ENCODE measurements around the gene ADAMTS19.

Gene ADAMTS19

DNA sequence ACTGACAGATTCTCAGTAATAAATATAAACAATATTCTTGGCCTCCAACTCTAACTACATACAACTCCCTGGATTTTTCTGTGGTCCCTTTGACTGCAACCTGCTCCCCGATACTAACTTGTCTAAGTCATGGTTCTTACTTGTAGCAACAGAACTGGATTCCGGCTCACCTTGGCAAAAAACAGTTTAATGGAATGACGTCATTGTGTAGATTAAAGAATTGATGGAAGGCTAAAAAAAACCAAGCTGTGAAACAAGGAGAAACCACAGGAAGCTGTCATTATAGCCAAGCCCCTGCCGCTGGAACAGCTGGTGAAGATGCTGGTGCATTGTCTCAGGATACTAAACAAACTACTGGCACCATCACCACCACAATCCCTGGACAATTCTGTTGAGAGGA, 11.4 kb upstream of the ADAMTS19 start:
- H3K9me3 Mint-ChIP-seq: peaks cover 7 to 9% of the 10 kb centered on the region in 2 donors
- no peak for DNase-seq
- H3K4me3 Mint-ChIP-seq: no peak overlapping the region
- H3K36me3 Mint-ChIP-seq (ENCODE audit: insufficient read depth): no peaks in the 10 kb centered on the region
- H3K4me1 Mint-ChIP-seq (ENCODE audit: low read depth in 2 of 2): no peaks in the 10 kb centered on the region
- no peaks in the 10 kb centered on the region for H3K27me3 Mint-ChIP-seq
- ATAC-seq (replicated peaks): no peak
- no peak overlapping the region for H3K27ac Mint-ChIP-seq

- Mint-ChIP-seq H3K4me1 (ENCODE audit: low read depth in 2 of 2) (no peaks in the 10 kb centered on the region), H3K36me3 (ENCODE audit: insufficient read depth) (no peaks in the 10 kb centered on the region), H3K27ac (no peak overlapping the region), H3K9me3 (peaks cover 6 to 7% of the 10 kb centered on the region in 2 donors), H3K27me3 (peaks cover 10 to 12% of the 10 kb centered on the region in 2 donors), H3K4me3 (no peak overlapping the region)
- no peak for ATAC-seq (replicated peaks)
- DNase-seq: no peak
These were observed 5.6 kb upstream of the ADAMTS19 start for GRCh38 chr5:129454461-129454860.

- DNase-seq (no peak), ATAC-seq (replicated peaks) (no peak)
- H3K4me3 Mint-ChIP-seq: no peak overlapping the region
- peaks cover 2 to 4% of the 10 kb centered on the region in 2 donors for H3K4me1 Mint-ChIP-seq (ENCODE audit: low read depth in 2 of 2)
- no peaks in the 10 kb centered on the region for H3K36me3 Mint-ChIP-seq (ENCODE audit: insufficient read depth)
- peaks cover 23 to 45% of the 10 kb centered on the region in 2 donors for H3K27me3 Mint-ChIP-seq
- H3K27ac Mint-ChIP-seq: no peak overlapping the region
- H3K9me3 Mint-ChIP-seq: peaks cover 0 to 8% of the 10 kb centered on the region in 2 donors
These were observed 685 bp upstream of the ADAMTS19 start for GRCh38 chr5:129459450-129459776.

DNA sequence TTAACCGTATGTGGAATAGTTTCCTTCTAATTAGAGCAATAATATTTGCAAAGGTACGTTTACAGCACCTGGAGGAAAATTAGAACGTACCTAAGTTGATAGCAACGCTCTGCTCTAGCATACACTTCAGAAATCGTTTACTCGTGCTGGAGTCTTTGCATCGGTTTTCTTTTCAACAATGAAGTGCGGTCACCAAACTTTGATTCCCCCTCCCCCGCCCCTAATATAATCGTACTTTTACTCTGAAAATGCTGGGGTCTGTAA, 506 bp downstream of the ADAMTS19 start:
- ATAC-seq (replicated peaks) (no peak), DNase-seq (no peak)
- no peak overlapping the region for H3K27ac Mint-ChIP-seq
- H3K36me3 Mint-ChIP-seq (ENCODE audit: insufficient read depth): no peaks in the 10 kb centered on the region
- H3K9me3 Mint-ChIP-seq: peaks cover 0 to 8% of the 10 kb centered on the region in 2 donors
- peaks cover 23 to 45% of the 10 kb centered on the region in 2 donors for H3K27me3 Mint-ChIP-seq
- peaks cover 2 to 4% of the 10 kb centered on the region in 2 donors for H3K4me1 Mint-ChIP-seq (ENCODE audit: low read depth in 2 of 2)
- H3K4me3 Mint-ChIP-seq: no peak overlapping the region

DNA sequence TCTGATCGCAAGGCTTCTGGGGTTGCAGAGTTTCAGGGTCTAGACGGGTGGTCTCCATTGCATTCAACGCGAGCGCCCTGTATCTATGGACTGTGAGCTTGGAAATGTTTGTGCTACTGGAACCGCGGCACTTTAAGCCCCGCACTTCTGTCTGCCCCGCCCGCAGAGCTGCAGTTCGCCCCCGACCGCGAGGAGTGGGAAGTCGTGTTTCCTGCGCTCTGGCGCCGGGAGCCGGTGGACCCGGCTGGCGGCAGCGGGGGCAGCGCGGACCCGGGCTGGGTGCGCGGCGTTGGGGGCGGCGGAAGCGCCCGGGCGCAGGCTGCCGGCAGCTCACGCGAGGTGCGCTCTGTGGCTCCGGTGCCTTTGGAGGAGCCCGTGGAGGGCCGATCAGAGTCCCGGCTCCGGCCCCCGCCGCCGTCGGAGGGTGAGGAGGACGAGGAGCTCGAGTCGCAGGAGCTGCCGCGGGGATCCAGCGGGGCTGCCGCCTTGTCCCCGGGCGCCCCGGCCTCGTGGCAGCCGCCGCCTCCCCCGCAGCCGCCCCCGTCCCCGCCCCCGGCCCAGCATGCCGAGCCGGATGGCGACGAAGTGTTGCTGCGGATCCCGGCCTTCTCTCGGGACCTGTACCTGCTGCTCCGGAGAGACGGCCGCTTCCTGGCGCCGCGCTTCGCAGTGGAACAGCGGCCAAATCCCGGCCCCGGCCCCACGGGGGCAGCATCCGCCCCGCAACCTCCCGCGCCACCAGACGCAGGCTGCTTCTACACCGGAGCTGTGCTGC, 1.0 kb downstream of the ADAMTS19 start:
- Mint-ChIP-seq H3K27me3 (peaks cover 23 to 45% of the 10 kb centered on the region in 2 donors), H3K36me3 (ENCODE audit: insufficient read depth) (no peaks in the 10 kb centered on the region), H3K4me3 (no peak overlapping the region), H3K27ac (no peak overlapping the region), H3K4me1 (ENCODE audit: low read depth in 2 of 2) (peaks cover 2 to 4% of the 10 kb centered on the region in 2 donors), H3K9me3 (peaks cover 0 to 8% of the 10 kb centered on the region in 2 donors)
- DNase-seq (no peak), ATAC-seq (replicated peaks) (no peak)

DNA sequence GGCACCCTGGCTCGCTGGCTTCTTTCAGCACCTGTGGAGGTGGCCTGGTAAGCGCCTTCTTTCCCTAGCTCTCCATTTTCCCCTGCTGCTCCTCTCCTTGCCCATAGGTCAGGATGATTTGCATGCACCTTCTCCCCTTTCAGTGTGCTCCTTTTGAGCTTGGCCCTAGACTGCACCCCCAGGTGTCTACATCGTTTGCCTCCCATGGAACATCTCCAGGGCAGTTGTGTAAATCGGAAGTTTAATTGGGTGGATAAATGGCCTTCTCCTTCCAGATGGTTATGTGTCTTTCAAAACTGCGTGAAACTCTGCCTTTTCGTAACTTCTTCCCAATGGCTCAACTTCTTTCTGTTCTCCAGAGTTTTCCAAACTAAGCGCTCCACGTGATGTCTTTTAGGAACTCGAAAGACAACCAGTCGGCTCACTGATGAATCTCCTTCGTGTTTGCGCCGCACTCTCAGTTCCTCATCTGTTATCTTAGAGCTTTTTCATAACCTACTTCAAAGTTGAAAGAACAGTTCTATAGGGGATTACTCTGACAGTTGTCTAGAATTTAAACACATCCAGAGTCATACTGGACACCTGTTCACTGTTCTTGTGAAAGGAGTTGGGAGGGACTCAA, 1.7 kb downstream of the ADAMTS19 start:
- no peak for ATAC-seq (replicated peaks)
- H3K27me3 Mint-ChIP-seq: peaks cover 23 to 45% of the 10 kb centered on the region in 2 donors
- peaks cover 0 to 8% of the 10 kb centered on the region in 2 donors for H3K9me3 Mint-ChIP-seq
- H3K4me3 Mint-ChIP-seq: peak overlapping the region in 1 of 2 donors; percentile 1
- H3K27ac Mint-ChIP-seq: no peak overlapping the region
- no peak for DNase-seq
- H3K4me1 Mint-ChIP-seq (ENCODE audit: low read depth in 2 of 2): peaks cover 2 to 4% of the 10 kb centered on the region in 2 donors
- H3K36me3 Mint-ChIP-seq (ENCODE audit: insufficient read depth): no peaks in the 10 kb centered on the region

DNA sequence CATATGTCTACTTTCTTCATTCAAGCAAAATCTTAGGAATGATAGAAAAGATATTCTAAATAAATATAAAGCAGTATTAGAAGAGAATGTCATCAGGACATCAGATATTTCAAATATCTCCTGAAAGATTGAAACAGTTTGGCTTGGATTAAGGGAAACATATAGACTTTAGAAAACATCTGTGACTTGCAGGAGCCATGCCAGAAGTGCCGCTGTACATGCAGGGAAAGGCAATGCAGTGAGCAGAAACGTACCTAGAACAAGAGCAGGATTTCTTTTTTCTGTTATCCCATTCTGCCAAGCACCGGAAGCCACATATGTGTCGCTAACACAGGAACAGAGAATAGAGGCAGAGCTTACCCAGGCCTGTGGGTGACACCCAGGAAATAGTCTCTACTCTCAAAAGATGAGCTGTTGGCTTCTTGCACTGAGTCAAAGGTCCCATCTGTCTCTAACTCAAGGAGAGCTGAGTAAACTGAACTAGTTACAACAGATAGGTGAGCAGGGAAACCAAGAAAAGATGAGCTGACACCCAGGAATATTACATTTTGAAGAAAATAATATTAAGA, 5.8 kb downstream of the ADAMTS19 start:
- no peak overlapping the region for H3K27ac Mint-ChIP-seq
- H3K9me3 Mint-ChIP-seq: peaks cover 0 to 8% of the 10 kb centered on the region in 2 donors
- no peak for DNase-seq
- peaks cover 2 to 4% of the 10 kb centered on the region in 2 donors for H3K4me1 Mint-ChIP-seq (ENCODE audit: low read depth in 2 of 2)
- H3K27me3 Mint-ChIP-seq: peaks cover 11 to 19% of the 10 kb centered on the region in 2 donors
- no peak overlapping the region for H3K4me3 Mint-ChIP-seq
- H3K36me3 Mint-ChIP-seq (ENCODE audit: insufficient read depth): no peaks in the 10 kb centered on the region
- ATAC-seq (replicated peaks): no peak

DNA sequence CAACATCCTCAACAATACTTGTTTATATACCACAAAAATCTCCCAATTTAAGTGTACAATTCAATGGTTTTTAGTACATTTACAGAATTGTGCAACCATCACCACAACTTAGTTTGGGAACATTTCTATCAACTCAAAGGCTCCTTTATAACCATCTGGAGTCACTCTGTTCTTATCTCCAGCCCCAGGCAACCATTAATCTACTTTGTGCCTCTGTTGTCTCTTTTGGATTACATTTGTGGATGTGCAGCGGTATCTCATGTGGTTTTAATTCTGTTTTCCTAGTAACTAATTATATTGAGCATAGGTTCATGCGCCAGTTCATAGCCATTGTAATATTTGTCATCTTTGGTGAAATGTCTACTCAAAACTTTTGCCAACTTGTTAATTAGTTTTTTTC, 14.4 kb downstream of the ADAMTS19 start:
- Mint-ChIP-seq H3K27me3 (no peaks in the 10 kb centered on the region), H3K4me1 (ENCODE audit: low read depth in 2 of 2) (no peaks in the 10 kb centered on the region), H3K36me3 (ENCODE audit: insufficient read depth) (no peaks in the 10 kb centered on the region), H3K27ac (no peak overlapping the region), H3K9me3 (no peaks in the 10 kb centered on the region), H3K4me3 (no peak overlapping the region)
- DNase-seq (no peak), ATAC-seq (replicated peaks) (no peak)

DNA sequence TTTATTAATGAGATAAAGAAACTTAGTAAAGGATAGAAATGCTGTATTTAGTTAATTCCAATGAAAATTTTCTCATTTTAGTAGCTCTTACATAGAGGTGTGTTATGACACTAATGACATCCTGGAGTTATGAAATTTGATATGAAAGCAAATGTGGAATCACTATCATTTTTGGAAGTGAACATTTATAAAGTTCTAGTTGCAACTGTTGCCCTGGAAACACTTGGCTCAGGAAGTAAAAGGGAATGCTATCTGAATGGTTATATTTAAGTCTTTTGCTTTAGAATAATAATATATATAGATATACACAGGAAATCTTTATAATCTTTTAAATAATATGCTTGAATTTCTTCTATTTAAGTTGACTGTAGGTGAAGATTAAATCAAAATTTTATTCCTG, 16.7 kb downstream of the ADAMTS19 start:
- DNase-seq (no peak), ATAC-seq (replicated peaks) (no peak)
- Mint-ChIP-seq H3K27ac (no peak overlapping the region), H3K4me3 (no peak overlapping the region), H3K9me3 (no peaks in the 10 kb centered on the region), H3K27me3 (no peaks in the 10 kb centered on the region), H3K36me3 (ENCODE audit: insufficient read depth) (no peaks in the 10 kb centered on the region), H3K4me1 (ENCODE audit: low read depth in 2 of 2) (no peaks in the 10 kb centered on the region)

- H3K4me1 Mint-ChIP-seq (ENCODE audit: low read depth in 2 of 2): no peaks in the 10 kb centered on the region
- H3K4me3 Mint-ChIP-seq: no peak overlapping the region
- no peaks in the 10 kb centered on the region for H3K9me3 Mint-ChIP-seq
- H3K27ac Mint-ChIP-seq: no peak overlapping the region
- no peaks in the 10 kb centered on the region for H3K36me3 Mint-ChIP-seq (ENCODE audit: insufficient read depth)
- no peaks in the 10 kb centered on the region for H3K27me3 Mint-ChIP-seq
- DNase-seq (no peak), ATAC-seq (replicated peaks) (no peak)
These were observed 17.4 kb downstream of the ADAMTS19 start for GRCh38 chr5:129477532-129477931.

DNA sequence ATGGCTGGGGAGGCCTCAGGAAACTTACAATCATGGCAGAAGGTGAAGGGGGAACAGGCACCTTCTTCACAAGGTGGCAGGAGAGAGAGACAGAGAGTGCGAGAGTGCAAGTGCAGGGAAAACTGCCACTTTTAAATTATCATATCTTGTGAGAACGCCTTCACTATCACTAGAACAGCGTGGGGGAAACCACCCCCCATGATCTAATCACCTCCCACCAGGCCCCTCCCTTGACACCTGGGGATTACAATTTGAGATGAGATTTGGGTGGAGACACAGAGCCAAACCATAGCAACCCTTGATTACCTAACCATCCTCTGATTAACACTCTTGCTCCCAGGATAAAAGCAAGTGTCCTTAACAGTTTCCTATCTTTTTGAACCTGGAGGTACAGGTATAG, 21.1 kb downstream of the ADAMTS19 start:
- Mint-ChIP-seq H3K9me3 (no peaks in the 10 kb centered on the region), H3K27me3 (no peaks in the 10 kb centered on the region), H3K4me1 (ENCODE audit: low read depth in 2 of 2) (no peaks in the 10 kb centered on the region), H3K4me3 (no peak overlapping the region), H3K36me3 (ENCODE audit: insufficient read depth) (no peaks in the 10 kb centered on the region), H3K27ac (no peak overlapping the region)
- DNase-seq: no peak
- no peak for ATAC-seq (replicated peaks)

- DNase-seq (no peak), ATAC-seq (replicated peaks) (no peak)
- peaks cover 6 to 7% of the 10 kb centered on the region in 2 donors for H3K9me3 Mint-ChIP-seq
- no peak overlapping the region for H3K4me3 Mint-ChIP-seq
- no peak overlapping the region for H3K27ac Mint-ChIP-seq
- peaks cover 2% of the 10 kb centered on the region for H3K36me3 Mint-ChIP-seq (ENCODE audit: insufficient read depth)
- H3K27me3 Mint-ChIP-seq: no peaks in the 10 kb centered on the region
- no peaks in the 10 kb centered on the region for H3K4me1 Mint-ChIP-seq (ENCODE audit: low read depth in 2 of 2)
These were observed 36.3 kb downstream of the ADAMTS19 start for GRCh38 chr5:129496421-129496820.

DNA sequence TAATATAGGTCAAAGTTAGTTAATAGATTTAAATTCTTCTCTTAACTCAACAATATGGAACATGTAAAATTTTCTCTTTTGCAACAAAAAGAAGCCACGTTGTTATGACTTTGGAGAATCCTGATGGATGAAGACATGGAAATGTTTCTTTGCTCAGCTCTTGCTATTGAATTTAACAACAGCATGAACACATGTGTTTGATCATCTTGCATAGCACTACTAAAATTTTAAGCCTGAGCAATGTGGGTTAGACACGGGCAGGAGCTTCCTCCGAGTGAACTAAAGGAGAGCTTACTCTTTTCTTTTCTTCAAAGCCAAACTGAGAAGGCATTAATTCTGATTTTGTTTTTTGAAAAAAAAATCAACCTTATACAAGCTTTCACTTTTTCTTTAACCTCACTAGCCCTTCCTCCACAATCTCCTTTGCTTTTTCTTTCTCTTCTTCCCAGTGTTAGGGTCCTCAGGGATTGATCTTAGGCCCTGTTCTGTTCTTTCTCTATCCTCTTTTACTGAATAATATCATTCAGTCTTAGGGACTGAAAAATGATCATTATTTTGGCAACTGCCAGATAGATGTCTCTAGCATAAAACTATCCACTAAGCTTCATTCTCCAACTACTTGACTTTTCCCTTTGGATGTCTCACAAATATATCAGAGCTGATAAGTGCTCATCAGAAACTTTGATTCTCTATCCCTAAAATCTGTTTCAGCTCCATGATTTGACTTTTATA, 36.9 kb downstream of the ADAMTS19 start:
- DNase-seq (no peak), ATAC-seq (replicated peaks) (no peak)
- no peak overlapping the region for H3K4me3 Mint-ChIP-seq
- peaks cover under 1% of the 10 kb centered on the region for H3K36me3 Mint-ChIP-seq (ENCODE audit: insufficient read depth)
- H3K27ac Mint-ChIP-seq: no peak overlapping the region
- H3K4me1 Mint-ChIP-seq (ENCODE audit: low read depth in 2 of 2): no peaks in the 10 kb centered on the region
- no peaks in the 10 kb centered on the region for H3K27me3 Mint-ChIP-seq
- H3K9me3 Mint-ChIP-seq: peaks cover 6 to 10% of the 10 kb centered on the region in 2 donors

Measured in effector memory CD8-positive, alpha-beta T cell (primary cell).